HEK293T (cell line): ENCODE results near the gene ZHX3.

Source experiments
- BHLHE40 ChIP-seq: fragments of 450-650 bp; IDR thresholded peaks from 2 replicates; pipeline ENCODE4 v1.6.1; 2016; ENCODE audit warnings: mild to moderate bottlenecking, moderate library complexity, borderline replicate concordance
- FOXA1 ChIP-seq: fragments of 450-650 bp; IDR thresholded peaks from 2 replicates; pipeline ENCODE4 v1.6.1; 2016; ENCODE audit warnings: mild to moderate bottlenecking
- FOXM1 ChIP-seq: fragments of 450-650 bp; IDR thresholded peaks from 2 replicates; pipeline ENCODE4 v1.6.1; 2017; ENCODE audit warnings: mild to moderate bottlenecking, borderline replicate concordance
- L3MBTL2 ChIP-seq: fragments of 450-650 bp; conservative IDR thresholded peaks from 2 replicates; pipeline ENCODE4 v1.6.1; 2016; ENCODE audit warnings: mild to moderate bottlenecking
- NFRKB ChIP-seq: fragments of 450-650 bp; IDR thresholded peaks from 2 replicates; pipeline ENCODE4 v1.6.1; 2016; ENCODE audit warnings: mild to moderate bottlenecking, moderate library complexity
- PKNOX1 ChIP-seq: fragments of 450-650 bp; IDR thresholded peaks from 2 replicates; pipeline ENCODE4 v1.6.1; 2016
- SP1 ChIP-seq: fragments of 450-650 bp; IDR thresholded peaks from 2 replicates; pipeline ENCODE4 v1.6.1; 2017
- SUZ12 ChIP-seq: fragments of 450-650 bp; IDR thresholded peaks from 2 replicates; pipeline ENCODE4 v1.6.1; 2016; ENCODE audit warnings: mild to moderate bottlenecking
- TARDBP ChIP-seq: fragments of 450-650 bp; IDR thresholded peaks from 2 replicates; pipeline ENCODE4 v1.6.1; 2016
- ZNF384 ChIP-seq: fragments of 450-650 bp; IDR thresholded peaks from 2 replicates; pipeline ENCODE4 v1.6.1; 2016

- TF ChIP-seq PKNOX1, result no peak
- no peak for TF ChIP-seq SUZ12
- TF ChIP-seq TARDBP, result no peak
- TF ChIP-seq BHLHE40, result no peak
- no peak for TF ChIP-seq SP1
- no peak for TF ChIP-seq ZNF384
- no peak for TF ChIP-seq FOXM1
- no peak for TF ChIP-seq FOXA1
- TF ChIP-seq L3MBTL2, result no peak
- TF ChIP-seq NFRKB, result no peak
Measured at GRCh38 chr20:41363601-41364000, 46.1 kb upstream of the ZHX3 start.
